ENCODE measurements around the gene TTC28. TPM values are rescaled to one million over a fixed set of nuclear protein-coding genes. Genes with fewer than 3 reads are reported as not detected.
"Not testable (repeated sequence)": the region's sequence is repeated elsewhere in the genome, so short reads cannot be mapped to it uniquely, and the experiment has no call there.

Gene TTC28
- total and polyA plus RNA-seq, 2 donors, result 15.9 to 81.9 TPM

GRCh38 chr22:28702891-28703290 lies 23.3 kb upstream of the TTC28 start:
- WGBS, result 97% methylated on average over 2 of the region's 2 CpGs
- Histone ChIP-seq H3K4me3 (ENCODE audit: low read depth, low read length) (no peak overlapping the region), H3K4me1 (ENCODE audit: insufficient read depth) (no peaks in the 10 kb centered on the region), H3K27ac (ENCODE audit: low read depth) (no peak overlapping the region), H3K36me3 (ENCODE audit: insufficient read depth) (no peaks in the 10 kb centered on the region)
- no peak for DNase-seq (ENCODE audit: extremely low spot score)

GRCh38 chr22:28693041-28693760 lies 13.6 kb upstream of the TTC28 start:
- H3K36me3 ChIP-seq (ENCODE audit: insufficient read depth); DNase-seq (ENCODE audit: extremely low spot score); H3K27ac ChIP-seq (ENCODE audit: low read depth); H3K4me3 ChIP-seq (ENCODE audit: low read depth, low read length); H3K4me1 ChIP-seq (ENCODE audit: insufficient read depth): not testable (repeated sequence)
- WGBS, result 96% methylated on average over 6 of the region's 6 CpGs

- DNase-seq (ENCODE audit: extremely low spot score); H3K4me3 ChIP-seq (ENCODE audit: low read depth, low read length); H3K36me3 ChIP-seq (ENCODE audit: insufficient read depth); H3K27ac ChIP-seq (ENCODE audit: low read depth); H3K4me1 ChIP-seq (ENCODE audit: insufficient read depth): not testable (repeated sequence)
- 95% methylated on average over 2 of the region's 2 CpGs for WGBS
Measured at GRCh38 chr22:28689796-28690195, 10.2 kb upstream of the TTC28 start.

GRCh38 chr22:28682966-28683365 lies 3.3 kb upstream of the TTC28 start:
- not testable (repeated sequence) for H3K4me3 ChIP-seq (ENCODE audit: low read depth, low read length); H3K27ac ChIP-seq (ENCODE audit: low read depth); H3K36me3 ChIP-seq (ENCODE audit: insufficient read depth); H3K4me1 ChIP-seq (ENCODE audit: insufficient read depth); DNase-seq (ENCODE audit: extremely low spot score)
- 92% methylated on average over 4 of the region's 4 CpGs for WGBS

GRCh38 chr22:28680813-28681490 lies 1.3 kb upstream of the TTC28 start:
- 77% methylated on average over 5 of the region's 5 CpGs for WGBS
- not testable (repeated sequence) for H3K27ac ChIP-seq (ENCODE audit: low read depth); DNase-seq (ENCODE audit: extremely low spot score); H3K4me1 ChIP-seq (ENCODE audit: insufficient read depth); H3K4me3 ChIP-seq (ENCODE audit: low read depth, low read length); H3K36me3 ChIP-seq (ENCODE audit: insufficient read depth)

GRCh38 chr22:28678778-28679610 lies 646 bp downstream of the TTC28 start:
- WGBS, result 8% methylated on average over 58 of the region's 58 CpGs
- H3K36me3 ChIP-seq (ENCODE audit: insufficient read depth); H3K4me1 ChIP-seq (ENCODE audit: insufficient read depth); DNase-seq (ENCODE audit: extremely low spot score): not testable (repeated sequence)
- Histone ChIP-seq H3K27ac (ENCODE audit: low read depth) (peak overlapping the region; percentile 43), H3K4me3 (ENCODE audit: low read depth, low read length) (peak overlapping the region; percentile 85)

- not testable (repeated sequence) for H3K4me3 ChIP-seq (ENCODE audit: low read depth, low read length); H3K36me3 ChIP-seq (ENCODE audit: insufficient read depth); H3K4me1 ChIP-seq (ENCODE audit: insufficient read depth); DNase-seq (ENCODE audit: extremely low spot score); H3K27ac ChIP-seq (ENCODE audit: low read depth)
- 73% methylated on average over 7 of the region's 7 CpGs for WGBS
Measured at GRCh38 chr22:28678170-28678569, 1.5 kb downstream of the TTC28 start.

GRCh38 chr22:28674121-28674563 lies 5.5 kb downstream of the TTC28 start:
- Histone ChIP-seq H3K4me1 (ENCODE audit: insufficient read depth) (no peaks in the 10 kb centered on the region), H3K4me3 (ENCODE audit: low read depth, low read length) (no peak overlapping the region), H3K27ac (ENCODE audit: low read depth) (no peak overlapping the region), H3K36me3 (ENCODE audit: insufficient read depth) (no peaks in the 10 kb centered on the region)
- 76% methylated on average over 3 of the region's 3 CpGs for WGBS
- no peak for DNase-seq (ENCODE audit: extremely low spot score)

- no peak overlapping the region for H3K27ac ChIP-seq (ENCODE audit: low read depth)
- no peak for DNase-seq (ENCODE audit: extremely low spot score)
- 97% methylated on average over 3 of the region's 3 CpGs for WGBS
Measured at GRCh38 chr22:28670756-28671155, 8.9 kb downstream of the TTC28 start.

GRCh38 chr22:28670161-28670560 lies 9.5 kb downstream of the TTC28 start:
- H3K36me3 ChIP-seq (ENCODE audit: insufficient read depth), result no peaks in the 10 kb centered on the region
- no peak overlapping the region for H3K4me3 ChIP-seq (ENCODE audit: low read depth, low read length)
- no peak overlapping the region for H3K27ac ChIP-seq (ENCODE audit: low read depth)
- no peaks in the 10 kb centered on the region for H3K4me1 ChIP-seq (ENCODE audit: insufficient read depth)
- DNase-seq (ENCODE audit: extremely low spot score), result no peak
- WGBS, result 85% methylated on average over 4 of the region's 4 CpGs

More at GRCh38 chr22:28670756-28671155, 8.9 kb downstream of the TTC28 start:
- no peak overlapping the region for H3K4me3 ChIP-seq (ENCODE audit: low read depth, low read length)
- H3K36me3 ChIP-seq (ENCODE audit: insufficient read depth), result no peaks in the 10 kb centered on the region
- H3K4me1 ChIP-seq (ENCODE audit: insufficient read depth), result no peaks in the 10 kb centered on the region

GRCh38 chr22:28669387-28669786 lies 10.3 kb downstream of the TTC28 start:
- Histone ChIP-seq H3K36me3 (ENCODE audit: insufficient read depth) (no peaks in the 10 kb centered on the region), H3K4me3 (ENCODE audit: low read depth, low read length) (no peak overlapping the region), H3K27ac (ENCODE audit: low read depth) (no peak overlapping the region), H3K4me1 (ENCODE audit: insufficient read depth) (no peaks in the 10 kb centered on the region)
- WGBS, result 77% methylated on average over 2 of the region's 2 CpGs
- no peak for DNase-seq (ENCODE audit: extremely low spot score)

GRCh38 chr22:28663569-28663942 lies 16.1 kb downstream of the TTC28 start:
- H3K4me1 ChIP-seq (ENCODE audit: insufficient read depth); H3K4me3 ChIP-seq (ENCODE audit: low read depth, low read length); H3K27ac ChIP-seq (ENCODE audit: low read depth); DNase-seq (ENCODE audit: extremely low spot score); H3K36me3 ChIP-seq (ENCODE audit: insufficient read depth): not testable (repeated sequence)
- WGBS, result no CpG with 5 or more reads among the region's 13 CpGs

- H3K4me3 ChIP-seq (ENCODE audit: low read depth, low read length), result no peak overlapping the region
- DNase-seq (ENCODE audit: extremely low spot score), result no peak
- no peaks in the 10 kb centered on the region for H3K36me3 ChIP-seq (ENCODE audit: insufficient read depth)
- no peak overlapping the region for H3K27ac ChIP-seq (ENCODE audit: low read depth)
- 74% methylated on average over 3 of the region's 3 CpGs for WGBS
- no peaks in the 10 kb centered on the region for H3K4me1 ChIP-seq (ENCODE audit: insufficient read depth)
Measured at GRCh38 chr22:28658448-28658847, 21.2 kb downstream of the TTC28 start.
